HepG2 (cell line): ENCODE results near the gene CMTM2. TPM values are rescaled to one million over a fixed set of nuclear protein-coding genes. Genes with fewer than 3 reads are reported as not detected.

Source experiments
- ATF2 ChIP-seq: sonication (generic); formaldehyde crosslinking; IDR thresholded peaks from 2 replicates; pipeline ENCODE4 v1.4.0; 2020; ENCODE audit warnings: missing genetic modification reagents
- KDM3A ChIP-seq: IDR thresholded peaks from 2 replicates; pipeline ENCODE4 v1.6.1; 2018; ENCODE audit warnings: low read depth, missing compliant biosample characterization
- POLR2AphosphoS2 ChIP-seq: IDR thresholded peaks from 2 replicates; pipeline ENCODE4 v1.6.1; 2011; ENCODE audit warnings: low read depth, low read length, improper control_type of control experiment
- TAF15 ChIP-seq: fragments of 200-400 bp; formaldehyde crosslinking; IDR thresholded peaks from one replicate; pipeline ENCODE4 v1.6.1; 2018; ENCODE audit warnings: mild to moderate bottlenecking, low read depth, low read length; ENCODE audit not compliant: poor library complexity, severe bottlenecking
- ZBTB43 ChIP-seq: sonication (generic); formaldehyde crosslinking; conservative IDR thresholded peaks from 2 replicates; pipeline ENCODE4 v1.4.0; 2020; ENCODE audit warnings: missing genetic modification reagents
- ZNF281 ChIP-seq: sonication (generic); formaldehyde crosslinking; IDR thresholded peaks from 2 replicates; pipeline ENCODE4 v1.4.0; 2020; ENCODE audit warnings: missing genetic modification reagents, borderline replicate concordance
- ZNF510 ChIP-seq: sonication (generic); formaldehyde crosslinking; IDR thresholded peaks from 2 replicates; pipeline ENCODE4 v1.4.0; 2020; ENCODE audit warnings: low read depth, mild to moderate bottlenecking, missing genetic modification reagents
- ZNF530 ChIP-seq: sonication (generic); formaldehyde crosslinking; IDR thresholded peaks from 2 replicates; pipeline ENCODE4 v1.5.0; 2020; ENCODE audit warnings: low read depth, mild to moderate bottlenecking, missing genetic modification reagents
- ZNF556 ChIP-seq: sonication (generic); formaldehyde crosslinking; IDR thresholded peaks from 2 replicates; pipeline ENCODE4 v1.4.0; 2020; ENCODE audit warnings: mild to moderate bottlenecking, missing genetic modification reagents, borderline replicate concordance
- ZNF597 ChIP-seq: sonication (generic); formaldehyde crosslinking; IDR thresholded peaks from 2 replicates; pipeline ENCODE4 v1.5.0; 2020; ENCODE audit warnings: missing genetic modification reagents
- ZNF646 ChIP-seq: sonication (generic); formaldehyde crosslinking; IDR thresholded peaks from 2 replicates; pipeline ENCODE4 v1.9.0; 2021; ENCODE audit warnings: mild to moderate bottlenecking, missing genetic modification reagents
- polyA plus RNA-seq, 8 experiments: library from polyadenylated mRNA; depleted of rRNA in 3 of 8; stranded (reverse) in 7 of 8; unstranded in 1 of 8; fragments of >200 nt; fragmentation: Illumina TruSeq in 4 of 8; extraction: Trizol in 4 of 8; gene quantifications; 2 replicates each; pipeline versions ENCODE4 v1.2.1 to v1.2.3, GENCODE V29; 2011 to 2016; ENCODE audit warnings: low read depth in 4 of 8, missing spikeins in 1 of 8, mixed read lengths in 1 of 8; ENCODE audit not compliant: insufficient read depth in 1 of 8
- total RNA-seq, 5 experiments: library from RNA; depleted of rRNA; stranded (reverse); fragments of >200 nt; fragmentation: Illumina TruSeq; extraction: Trizol; gene quantifications; 2 replicates each; pipeline ENCODE4 v1.2.3, GENCODE V29; 2016; ENCODE audit warnings: low read depth in 1 of 5

The CMTM2 gene
- total and polyA plus RNA-seq, 2 of the 13 experiments (the other 11 are each of a cell fraction or from before 2014, with no cell fraction given) = not detected

- TF ChIP-seq ZNF646 (CRISPR knock-in tag) (no peak), ZBTB43 (CRISPR knock-in tag) (peak; percentile 51), ZNF281 (CRISPR knock-in tag) (peak; percentile 22), ZNF556 (CRISPR knock-in tag) (peak; percentile 34; the same call in 1 of the 2 replicates), ZNF510 (CRISPR knock-in tag) (no peak), ATF2 (CRISPR knock-in tag) (no peak), TAF15 (peak; percentile 92), ZNF530 (CRISPR knock-in tag) (no peak), KDM3A (CRISPR knock-in tag) (peak; percentile 53; the same call in 1 of the 2 replicates), ZNF597 (CRISPR knock-in tag) (no peak), POLR2AphosphoS2 (no peak)
Observed at GRCh38 chr16:66549284-66550131, 29.8 kb upstream of the CMTM2 start, which contains the start of gene TK2 (continued).
